HEK293 (cell line): ENCODE measurements around the gene NTF4.
A peak's percentile ranks its signal among the peaks of the same experiment; 100 is the strongest.

Experiments used
- KLF10 ChIP-seq: fragments of 450-650 bp; IDR thresholded peaks from 2 replicates; pipeline ENCODE4 v1.5.1; 2018; ENCODE audit warnings: missing biosample characterization, mild to moderate bottlenecking, missing genetic modification characterization
- KLF7 ChIP-seq: fragments of 450-650 bp; formaldehyde crosslinking; IDR thresholded peaks from 2 replicates; pipeline ENCODE4 v1.5.1; 2016; ENCODE audit warnings: missing biosample characterization, missing genetic modification characterization, borderline replicate concordance
- MEIS1 ChIP-seq: sonication (generic); formaldehyde crosslinking; IDR thresholded peaks from 2 replicates; pipeline ENCODE4 v1.8.1; 2022; ENCODE audit warnings: missing genetic modification reagents, mild to moderate bottlenecking, borderline replicate concordance
- OSR2 ChIP-seq: fragments of 450-650 bp; formaldehyde crosslinking; IDR thresholded peaks from 2 replicates; pipeline ENCODE4 v1.5.1; 2016; ENCODE audit warnings: missing biosample characterization, missing genetic modification characterization
- PRDM1 ChIP-seq: fragments of 450-650 bp; formaldehyde crosslinking; IDR thresholded peaks from 2 replicates; pipeline ENCODE4; 2016; ENCODE audit warnings: missing biosample characterization, missing genetic modification characterization
- SETDB1 ChIP-seq: IDR thresholded peaks from one replicate; pipeline ENCODE4 v1.6.1; 2017; ENCODE audit warnings: mild to moderate bottlenecking, low read length, moderate library complexity, mixed read lengths; ENCODE audit not compliant: insufficient read length
- ZBTB1 ChIP-seq: fragments of 450-650 bp; formaldehyde crosslinking; IDR thresholded peaks from 2 replicates; pipeline ENCODE4 v1.5.1; 2016; ENCODE audit warnings: missing biosample characterization, missing genetic modification characterization
- ZBTB7A ChIP-seq: fragments of 450-650 bp; formaldehyde crosslinking; IDR thresholded peaks from 2 replicates; pipeline ENCODE4 v1.5.1; 2016; ENCODE audit warnings: low read depth, missing biosample characterization, missing genetic modification characterization
- ZNF112 ChIP-seq: fragments of 450-650 bp; formaldehyde crosslinking; IDR thresholded peaks from 2 replicates; pipeline ENCODE4 v1.5.0; 2017; ENCODE audit warnings: missing biosample characterization, missing genetic modification characterization
- ZNF114 ChIP-seq: fragments of 450-650 bp; formaldehyde crosslinking; IDR thresholded peaks from 2 replicates; pipeline ENCODE4 v1.5.0; 2017; ENCODE audit warnings: missing biosample characterization, missing genetic modification characterization
- ZNF175 ChIP-seq: fragments of 450-650 bp; formaldehyde crosslinking; IDR thresholded peaks from 2 replicates; pipeline ENCODE4 v1.5.1; 2016; ENCODE audit warnings: missing biosample characterization, missing genetic modification characterization
- ZNF211 ChIP-seq: fragments of 450-650 bp; formaldehyde crosslinking; IDR thresholded peaks from 2 replicates; pipeline ENCODE4 v1.5.1; 2016; ENCODE audit warnings: low read depth, missing biosample characterization, missing genetic modification characterization
- ZNF266 ChIP-seq: fragments of 450-650 bp; formaldehyde crosslinking; IDR thresholded peaks from 2 replicates; pipeline ENCODE4 v1.5.1; 2016; ENCODE audit warnings: missing biosample characterization, missing genetic modification characterization, low read depth
- ZNF274 ChIP-seq, 2 experiments: fragments of 200-500 bp in 1 of 2; fragments of 450-650 bp in 1 of 2; sonication (Bioruptor generic) in 1 of 2; formaldehyde crosslinking in 1 of 2; IDR thresholded peaks; 2 replicates each; pipeline versions ENCODE4 v1.5.1 to v1.6.1; 2014 to 2016; ENCODE audit warnings: borderline replicate concordance in 1 of 2, inconsistent platforms in 1 of 2, low read length in 1 of 2, missing biosample characterization in 1 of 2, missing genetic modification characterization in 1 of 2
- ZNF302 ChIP-seq: fragments of 450-650 bp; formaldehyde crosslinking; IDR thresholded peaks from 2 replicates; pipeline ENCODE4 v1.5.1; 2016; ENCODE audit warnings: missing biosample characterization, missing genetic modification characterization, low read depth
- ZNF366 ChIP-seq: fragments of 450-650 bp; formaldehyde crosslinking; conservative IDR thresholded peaks from 2 replicates; pipeline ENCODE4 v1.5.1; 2016; ENCODE audit warnings: missing biosample characterization, missing genetic modification characterization
- ZNF416 ChIP-seq: fragments of 450-650 bp; formaldehyde crosslinking; IDR thresholded peaks from 2 replicates; pipeline ENCODE4 v1.5.1; 2016; ENCODE audit warnings: missing biosample characterization, missing genetic modification characterization
- ZNF426 ChIP-seq: fragments of 450-650 bp; formaldehyde crosslinking; IDR thresholded peaks from 2 replicates; pipeline ENCODE4 v1.5.1; 2017; ENCODE audit warnings: missing biosample characterization, missing genetic modification characterization, mild to moderate bottlenecking, inconsistent platforms, moderate library complexity
- ZNF514 ChIP-seq: fragments of 450-650 bp; formaldehyde crosslinking; IDR thresholded peaks from 2 replicates; pipeline ENCODE4 v1.5.1; 2016; ENCODE audit warnings: missing biosample characterization, missing genetic modification characterization
- ZNF521 ChIP-seq: fragments of 450-650 bp; formaldehyde crosslinking; IDR thresholded peaks from 2 replicates; pipeline ENCODE4 v1.5.1; 2017; ENCODE audit warnings: missing biosample characterization, mild to moderate bottlenecking, missing genetic modification characterization
- ZNF561 ChIP-seq: fragments of 450-650 bp; IDR thresholded peaks from 2 replicates; pipeline ENCODE4 v1.5.1; 2018; ENCODE audit warnings: missing biosample characterization, missing genetic modification characterization, borderline replicate concordance
- ZNF585B ChIP-seq: fragments of 450-650 bp; formaldehyde crosslinking; IDR thresholded peaks from 2 replicates; pipeline ENCODE4 v1.5.1; 2016; ENCODE audit warnings: missing biosample characterization, missing genetic modification characterization
- ZNF600 ChIP-seq: fragments of 450-650 bp; formaldehyde crosslinking; IDR thresholded peaks from 2 replicates; pipeline ENCODE4 v1.5.1; 2016; ENCODE audit warnings: missing biosample characterization, missing genetic modification characterization
- ZNF777 ChIP-seq: fragments of 450-650 bp; formaldehyde crosslinking; IDR thresholded peaks from 2 replicates; pipeline ENCODE4 v1.5.1; 2017; ENCODE audit warnings: missing biosample characterization, missing genetic modification characterization, borderline replicate concordance
- ZNF785 ChIP-seq: fragments of 450-650 bp; formaldehyde crosslinking; IDR thresholded peaks from 2 replicates; pipeline ENCODE4 v1.5.1; 2016; ENCODE audit warnings: missing biosample characterization, missing genetic modification characterization
- TF ChIP-seq, protein P1 (sequence below): fragments of 450-650 bp; formaldehyde crosslinking; IDR thresholded peaks from 2 replicates; pipeline ENCODE4 v1.5.1; 2016; ENCODE audit warnings: missing biosample characterization, missing genetic modification characterization, borderline replicate concordance
- TF ChIP-seq, protein P2 (sequence below): fragments of 450-650 bp; formaldehyde crosslinking; IDR thresholded peaks from 2 replicates; pipeline ENCODE4 v1.5.1; 2016; ENCODE audit warnings: missing biosample characterization, missing genetic modification characterization
- TF ChIP-seq, protein P3 (sequence below): fragments of 450-650 bp; formaldehyde crosslinking; IDR thresholded peaks from 2 replicates; pipeline ENCODE4 v1.5.1; 2016; ENCODE audit warnings: missing biosample characterization, missing genetic modification characterization
- TF ChIP-seq, protein P4 (sequence below): fragments of 450-650 bp; formaldehyde crosslinking; IDR thresholded peaks from 2 replicates; pipeline ENCODE4 v1.5.1; 2016; ENCODE audit warnings: missing biosample characterization, missing genetic modification characterization

The NTF4 gene

DNA sequence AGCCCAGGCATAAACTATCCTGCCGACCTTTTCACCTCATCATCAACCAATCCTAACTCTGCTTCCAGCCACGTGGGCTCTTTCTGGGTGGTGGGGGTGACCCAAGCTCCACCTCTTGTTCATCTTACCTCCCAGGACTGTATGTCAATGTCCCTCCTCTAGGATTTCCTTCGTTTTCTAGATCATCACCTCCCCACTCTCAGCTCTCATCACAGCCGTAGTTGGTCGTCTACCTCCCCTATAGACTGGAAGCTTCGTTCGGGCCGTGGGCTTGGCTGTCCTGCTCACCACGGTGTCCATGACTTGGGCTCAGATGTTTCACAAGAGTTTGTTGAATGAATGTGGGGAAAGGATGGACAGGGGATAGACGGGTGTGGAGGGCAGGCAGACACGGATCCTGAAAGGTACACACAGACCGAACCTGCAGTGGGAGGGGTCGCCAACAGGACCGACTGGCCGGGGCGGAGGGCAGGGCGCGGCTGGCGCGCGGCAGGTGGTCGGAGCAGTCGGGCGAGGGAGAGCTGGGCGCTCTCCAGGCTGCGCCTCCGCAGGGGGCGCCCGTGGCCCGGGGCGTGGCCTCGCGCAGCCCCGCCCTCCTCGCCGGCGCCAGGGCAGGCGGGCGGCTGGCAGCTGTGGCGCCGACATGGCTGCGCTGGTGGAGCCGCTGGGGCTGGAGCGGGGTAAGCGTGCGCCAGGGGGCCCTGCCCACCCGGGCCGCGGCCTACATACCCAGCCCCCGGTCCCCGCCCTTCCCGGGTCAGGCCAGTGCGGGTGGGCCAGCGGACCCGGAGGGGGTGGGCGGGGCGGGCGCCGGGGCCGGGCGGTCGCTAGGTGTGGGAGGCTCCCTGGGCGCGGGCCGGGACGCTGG, 49.4 kb upstream of the NTF4 start, which contains the start of gene LIN7B (continued):
- TF ChIP-seq, protein P1, sequence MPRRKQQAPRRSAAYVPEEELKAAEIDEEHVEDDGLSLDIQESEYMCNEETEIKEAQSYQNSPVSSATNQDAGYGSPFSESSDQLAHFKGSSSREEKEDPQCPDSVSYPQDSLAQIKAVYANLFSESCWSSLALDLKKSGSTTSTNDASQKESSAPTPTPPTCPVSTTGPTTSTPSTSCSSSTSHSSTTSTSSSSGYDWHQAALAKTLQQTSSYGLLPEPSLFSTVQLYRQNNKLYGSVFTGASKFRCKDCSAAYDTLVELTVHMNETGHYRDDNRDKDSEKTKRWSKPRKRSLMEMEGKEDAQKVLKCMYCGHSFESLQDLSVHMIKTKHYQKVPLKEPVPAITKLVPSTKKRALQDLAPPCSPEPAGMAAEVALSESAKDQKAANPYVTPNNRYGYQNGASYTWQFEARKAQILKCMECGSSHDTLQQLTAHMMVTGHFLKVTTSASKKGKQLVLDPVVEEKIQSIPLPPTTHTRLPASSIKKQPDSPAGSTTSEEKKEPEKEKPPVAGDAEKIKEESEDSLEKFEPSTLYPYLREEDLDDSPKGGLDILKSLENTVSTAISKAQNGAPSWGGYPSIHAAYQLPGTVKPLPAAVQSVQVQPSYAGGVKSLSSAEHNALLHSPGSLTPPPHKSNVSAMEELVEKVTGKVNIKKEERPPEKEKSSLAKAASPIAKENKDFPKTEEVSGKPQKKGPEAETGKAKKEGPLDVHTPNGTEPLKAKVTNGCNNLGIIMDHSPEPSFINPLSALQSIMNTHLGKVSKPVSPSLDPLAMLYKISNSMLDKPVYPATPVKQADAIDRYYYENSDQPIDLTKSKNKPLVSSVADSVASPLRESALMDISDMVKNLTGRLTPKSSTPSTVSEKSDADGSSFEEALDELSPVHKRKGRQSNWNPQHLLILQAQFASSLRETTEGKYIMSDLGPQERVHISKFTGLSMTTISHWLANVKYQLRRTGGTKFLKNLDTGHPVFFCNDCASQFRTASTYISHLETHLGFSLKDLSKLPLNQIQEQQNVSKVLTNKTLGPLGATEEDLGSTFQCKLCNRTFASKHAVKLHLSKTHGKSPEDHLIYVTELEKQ, result no peak
- TF ChIP-seq ZNF777, result no peak
- TF ChIP-seq ZNF514, result no peak
- TF ChIP-seq ZNF274 (IDR thresholded peaks at IDR 0.05; ENCODE audit: low read length), result no peak
- TF ChIP-seq ZNF274 (tag by site-specific recombination; IDR thresholded peaks at IDR 0.05; ENCODE audit: borderline replicate concordance), result no peak
- no peak; the same call in 1 of the 2 replicates for TF ChIP-seq ZNF600 (tag by site-specific recombination)
- no peak for TF ChIP-seq ZNF266 (tag by site-specific recombination)
- TF ChIP-seq ZNF521 (tag by site-specific recombination), result no peak
- no peak for TF ChIP-seq ZNF211
- no peak for TF ChIP-seq OSR2 (tag by site-specific recombination)
- TF ChIP-seq ZNF175 (tag by site-specific recombination), result no peak
- no peak for TF ChIP-seq ZNF416 (tag by site-specific recombination)
- TF ChIP-seq MEIS1 (CRISPR knock-in tag), result no peak
- no peak for TF ChIP-seq KLF10 (tag by site-specific recombination)
- TF ChIP-seq ZBTB1, result no peak
- TF ChIP-seq KLF7 (tag by site-specific recombination), result no peak
- no peak for TF ChIP-seq ZNF426 (tag by site-specific recombination)
- TF ChIP-seq ZNF561 (tag by site-specific recombination), result peak; percentile 56; the same call in 1 of the 2 replicates
- TF ChIP-seq, protein P2, sequence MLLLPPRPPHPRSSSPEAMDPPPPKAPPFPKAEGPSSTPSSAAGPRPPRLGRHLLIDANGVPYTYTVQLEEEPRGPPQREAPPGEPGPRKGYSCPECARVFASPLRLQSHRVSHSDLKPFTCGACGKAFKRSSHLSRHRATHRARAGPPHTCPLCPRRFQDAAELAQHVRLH, result no peak
- TF ChIP-seq ZNF585B (tag by site-specific recombination), result no peak
- TF ChIP-seq SETDB1, result no peak
- no peak for TF ChIP-seq ZNF302 (tag by site-specific recombination)
- TF ChIP-seq, protein P3, sequence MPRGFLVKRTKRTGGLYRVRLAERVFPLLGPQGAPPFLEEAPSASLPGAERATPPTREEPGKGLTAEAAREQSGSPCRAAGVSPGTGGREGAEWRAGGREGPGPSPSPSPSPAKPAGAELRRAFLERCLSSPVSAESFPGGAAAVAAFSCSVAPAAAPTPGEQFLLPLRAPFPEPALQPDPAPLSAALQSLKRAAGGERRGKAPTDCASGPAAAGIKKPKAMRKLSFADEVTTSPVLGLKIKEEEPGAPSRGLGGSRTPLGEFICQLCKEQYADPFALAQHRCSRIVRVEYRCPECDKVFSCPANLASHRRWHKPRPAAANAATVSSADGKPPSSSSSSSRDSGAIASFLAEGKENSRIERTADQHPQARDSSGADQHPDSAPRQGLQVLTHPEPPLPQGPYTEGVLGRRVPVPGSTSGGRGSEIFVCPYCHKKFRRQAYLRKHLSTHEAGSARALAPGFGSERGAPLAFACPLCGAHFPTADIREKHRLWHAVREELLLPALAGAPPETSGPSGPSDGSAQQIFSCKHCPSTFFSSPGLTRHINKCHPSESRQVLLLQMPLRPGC (tag by site-specific recombination), result no peak
- no peak for TF ChIP-seq ZNF112 (tag by site-specific recombination)
- peak; percentile 85 for TF ChIP-seq ZNF366 (tag by site-specific recombination)
- TF ChIP-seq ZNF114, result no peak
- no peak for TF ChIP-seq ZBTB7A (tag by site-specific recombination)
- TF ChIP-seq ZNF785 (tag by site-specific recombination), result no peak
- TF ChIP-seq, protein P4, sequence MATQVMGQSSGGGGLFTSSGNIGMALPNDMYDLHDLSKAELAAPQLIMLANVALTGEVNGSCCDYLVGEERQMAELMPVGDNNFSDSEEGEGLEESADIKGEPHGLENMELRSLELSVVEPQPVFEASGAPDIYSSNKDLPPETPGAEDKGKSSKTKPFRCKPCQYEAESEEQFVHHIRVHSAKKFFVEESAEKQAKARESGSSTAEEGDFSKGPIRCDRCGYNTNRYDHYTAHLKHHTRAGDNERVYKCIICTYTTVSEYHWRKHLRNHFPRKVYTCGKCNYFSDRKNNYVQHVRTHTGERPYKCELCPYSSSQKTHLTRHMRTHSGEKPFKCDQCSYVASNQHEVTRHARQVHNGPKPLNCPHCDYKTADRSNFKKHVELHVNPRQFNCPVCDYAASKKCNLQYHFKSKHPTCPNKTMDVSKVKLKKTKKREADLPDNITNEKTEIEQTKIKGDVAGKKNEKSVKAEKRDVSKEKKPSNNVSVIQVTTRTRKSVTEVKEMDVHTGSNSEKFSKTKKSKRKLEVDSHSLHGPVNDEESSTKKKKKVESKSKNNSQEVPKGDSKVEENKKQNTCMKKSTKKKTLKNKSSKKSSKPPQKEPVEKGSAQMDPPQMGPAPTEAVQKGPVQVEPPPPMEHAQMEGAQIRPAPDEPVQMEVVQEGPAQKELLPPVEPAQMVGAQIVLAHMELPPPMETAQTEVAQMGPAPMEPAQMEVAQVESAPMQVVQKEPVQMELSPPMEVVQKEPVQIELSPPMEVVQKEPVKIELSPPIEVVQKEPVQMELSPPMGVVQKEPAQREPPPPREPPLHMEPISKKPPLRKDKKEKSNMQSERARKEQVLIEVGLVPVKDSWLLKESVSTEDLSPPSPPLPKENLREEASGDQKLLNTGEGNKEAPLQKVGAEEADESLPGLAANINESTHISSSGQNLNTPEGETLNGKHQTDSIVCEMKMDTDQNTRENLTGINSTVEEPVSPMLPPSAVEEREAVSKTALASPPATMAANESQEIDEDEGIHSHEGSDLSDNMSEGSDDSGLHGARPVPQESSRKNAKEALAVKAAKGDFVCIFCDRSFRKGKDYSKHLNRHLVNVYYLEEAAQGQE, result no peak
- TF ChIP-seq PRDM1 (tag by site-specific recombination), result no peak; the same call in 1 of the 2 replicates
